Stimulated activated CD4-positive, alpha-beta T cell treated with anti-CD3 and anti-CD28 coated beads, Interleukin-1b, Interleukin-23, amount 100 ng/mL, for 4 hours (primary cell): ENCODE results near the gene MAD1L1.
"Not testable (repeated sequence)": the region's sequence is repeated elsewhere in the genome, so short reads cannot be mapped to it uniquely, and the experiment has no call there.

Source experiments
- DNase-seq, 2 donors: peaks; one replicate each; pipeline ENCODE4 v3.0.0-alpha.2; 2020; ENCODE audit warnings: low read depth in 2 of 2

MAD1L1 gene

DNA sequence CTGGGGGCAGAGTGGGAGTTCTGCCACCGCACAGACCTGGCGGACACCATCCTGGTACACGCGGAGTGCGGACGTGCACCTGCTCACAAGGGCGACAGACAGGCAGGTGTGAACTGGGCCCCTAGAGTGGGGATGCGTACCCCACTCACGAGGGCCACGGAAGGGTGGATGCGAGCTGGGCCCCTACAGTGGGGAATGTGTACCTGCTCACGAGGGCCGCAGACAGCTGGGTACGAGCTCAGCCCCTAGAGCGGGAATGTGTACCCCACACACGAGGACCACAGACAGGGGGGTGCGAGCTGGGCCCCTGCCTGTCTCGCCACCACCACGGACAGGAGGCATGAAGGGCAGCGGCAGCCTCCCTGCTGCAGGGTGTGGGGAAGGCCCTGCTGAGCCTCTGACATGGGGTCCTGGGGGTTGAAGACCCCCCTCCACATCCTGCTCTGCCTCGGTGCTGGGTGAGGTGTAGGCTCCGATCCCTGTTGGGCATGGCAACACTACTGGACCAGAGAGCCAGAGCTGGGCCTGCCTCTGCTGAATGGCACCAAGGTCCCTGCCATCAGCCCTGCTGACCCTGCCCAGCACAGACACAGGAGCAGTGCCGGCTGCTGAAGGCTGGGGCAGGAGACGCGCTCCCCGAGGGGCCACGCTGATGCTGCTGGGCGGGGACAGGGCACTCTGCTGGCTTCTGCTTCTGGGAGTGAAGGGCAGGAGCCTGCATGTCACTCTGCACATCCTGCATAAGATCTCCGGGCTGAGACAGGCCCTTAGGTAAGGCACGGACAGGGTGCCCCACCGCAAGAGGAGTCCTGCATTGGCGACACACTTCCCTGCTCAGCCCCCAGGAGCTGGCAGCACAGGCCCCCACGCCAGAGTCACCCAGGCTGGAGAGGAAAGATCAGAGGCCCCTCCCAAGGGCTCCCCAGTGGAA lies 259.2 kb downstream of the MAD1L1 start:
- DNase-seq: no peak

DNA sequence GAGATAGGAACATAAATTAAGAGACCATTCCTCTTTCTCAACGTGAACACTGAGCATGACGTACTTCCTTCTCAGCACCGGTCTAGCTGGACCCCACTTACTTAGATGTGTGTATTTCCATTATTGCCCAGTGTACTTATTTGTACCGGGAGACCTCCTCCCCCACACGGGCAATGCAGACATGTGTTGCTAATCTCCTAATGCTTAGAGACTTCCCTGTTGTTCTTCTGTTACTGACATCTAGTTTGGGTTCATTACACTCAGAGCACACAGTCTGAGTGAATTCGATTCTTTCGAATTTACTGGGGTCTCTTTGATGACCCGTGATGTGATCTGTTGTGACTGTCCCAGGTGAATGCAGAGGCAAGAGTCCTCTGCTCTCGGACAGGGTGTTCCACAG lies 260.0 kb downstream of the MAD1L1 start:
- DNase-seq: no peak

DNA sequence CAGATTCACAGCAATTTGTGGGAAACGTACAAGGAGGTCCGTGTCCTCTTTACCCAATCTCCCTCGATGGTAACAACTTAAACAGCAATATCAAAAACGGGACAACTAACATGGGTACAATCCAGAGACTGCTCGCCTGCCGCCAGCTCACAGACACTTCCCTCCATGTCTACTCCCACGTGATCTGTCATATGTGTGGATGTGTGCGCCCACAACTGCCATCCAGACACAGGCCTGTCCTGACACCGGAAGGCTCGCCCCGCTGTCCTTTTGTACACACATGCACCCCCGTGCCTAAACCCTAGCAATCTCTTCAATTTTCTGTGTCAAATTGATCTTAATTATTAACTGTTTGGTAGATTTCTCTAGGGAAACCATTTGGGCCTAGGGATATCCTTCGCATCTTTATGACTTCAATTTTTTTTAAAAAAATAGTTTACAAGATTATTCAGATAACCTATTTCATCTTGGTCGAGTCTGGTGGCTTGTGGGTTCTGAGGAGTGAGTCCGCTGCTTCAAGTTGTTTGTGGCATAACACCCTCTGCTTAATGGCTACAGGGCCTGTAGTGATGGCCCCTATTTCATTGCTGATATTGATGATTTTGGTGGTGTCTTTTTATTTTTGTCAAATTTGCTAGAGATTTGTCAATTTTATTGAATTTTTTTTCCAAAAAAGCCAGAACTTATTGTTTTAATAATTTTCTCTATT lies 260.6 kb downstream of the MAD1L1 start:
- no peak for DNase-seq

GRCh38 chr7:1970895-1971294 lies 261.9 kb downstream of the MAD1L1 start:
- DNase-seq: no peak

- DNase-seq: not testable (repeated sequence)
Measured at GRCh38 chr7:1970285-1970660, 262.5 kb downstream of the MAD1L1 start.

- DNase-seq: no peak
Measured at GRCh38 chr7:1969459-1970284, 263.1 kb downstream of the MAD1L1 start.

DNA sequence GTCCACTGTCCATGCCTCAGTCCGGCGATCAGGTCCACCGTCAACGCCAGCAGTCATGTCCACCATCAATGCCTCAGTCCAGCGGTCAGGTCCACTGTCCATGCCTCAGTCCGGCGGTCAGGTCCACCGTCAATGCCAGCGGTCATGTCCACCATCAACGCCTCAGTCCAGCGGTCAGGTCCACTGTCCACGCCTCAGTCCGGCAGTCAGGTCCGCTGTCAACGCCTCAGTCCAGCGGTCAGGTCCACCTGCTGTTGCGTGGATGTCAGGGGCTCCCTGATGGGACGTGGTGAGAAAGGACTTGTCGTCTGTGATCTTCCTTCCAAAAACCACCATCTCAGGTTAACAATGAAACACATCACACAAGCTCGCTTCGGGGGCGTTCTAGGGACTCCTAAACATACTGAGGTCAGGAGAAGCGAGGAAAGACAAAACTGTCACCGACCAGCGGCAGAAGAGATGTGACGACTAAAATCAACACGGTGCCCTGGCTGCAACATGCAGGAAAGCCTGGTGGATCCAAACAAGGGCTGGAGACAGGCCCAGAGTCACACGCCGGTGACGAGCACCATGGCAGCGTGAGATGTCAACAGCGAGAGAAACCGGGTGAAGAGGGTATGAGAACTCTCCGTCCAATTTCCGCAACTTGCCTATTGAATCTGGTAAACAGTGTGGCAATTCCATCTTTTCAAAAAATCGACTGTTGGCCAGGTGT lies 264.2 kb downstream of the MAD1L1 start:
- no peak for DNase-seq

DNA sequence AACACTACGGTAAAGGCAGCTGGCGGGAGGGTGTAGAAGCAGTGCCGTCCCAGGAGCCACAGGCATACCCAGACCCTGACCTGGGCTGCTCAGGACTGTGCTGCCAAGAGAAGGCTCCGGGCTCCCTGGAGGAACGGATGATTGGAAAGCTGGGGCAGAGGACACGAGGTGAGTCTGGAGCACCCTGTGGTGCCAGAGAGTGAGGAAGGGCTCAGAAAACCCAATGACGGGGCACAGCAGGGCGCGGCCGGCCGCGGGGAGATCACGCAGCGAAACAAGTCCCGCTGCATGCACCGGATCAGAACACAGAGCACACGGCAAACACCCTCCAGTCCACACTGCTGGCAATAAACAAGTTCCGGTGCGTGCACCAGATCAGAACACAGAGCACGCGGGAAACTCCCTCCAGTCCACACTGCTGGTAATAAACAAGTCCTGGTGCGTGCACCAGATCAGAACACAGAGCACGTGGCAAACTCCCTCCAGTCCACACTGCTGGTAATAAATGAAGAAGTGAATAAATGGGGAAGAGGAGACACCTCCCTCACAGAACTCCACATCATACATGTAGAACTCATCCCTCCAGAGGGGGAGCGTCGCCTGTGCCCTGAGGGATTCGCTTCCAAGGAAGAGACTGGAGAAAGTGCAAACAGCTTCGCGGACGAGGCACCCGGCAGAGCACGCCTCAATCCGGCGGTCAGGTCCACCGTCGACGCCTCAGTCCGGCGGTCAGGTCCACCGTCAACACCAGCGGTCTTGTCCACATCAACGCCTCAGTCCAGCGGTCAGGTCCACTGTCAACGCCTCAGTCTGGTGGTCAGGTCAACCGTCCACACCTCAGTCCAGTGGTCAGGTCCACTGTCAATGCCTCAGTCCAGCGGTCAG lies 265.0 kb downstream of the MAD1L1 start:
- no peak for DNase-seq

GRCh38 chr7:1966631-1967200 lies 266.0 kb downstream of the MAD1L1 start:
- DNase-seq: no peak

GRCh38 chr7:1965579-1966294 lies 267.0 kb downstream of the MAD1L1 start:
- DNase-seq: no peak

DNA sequence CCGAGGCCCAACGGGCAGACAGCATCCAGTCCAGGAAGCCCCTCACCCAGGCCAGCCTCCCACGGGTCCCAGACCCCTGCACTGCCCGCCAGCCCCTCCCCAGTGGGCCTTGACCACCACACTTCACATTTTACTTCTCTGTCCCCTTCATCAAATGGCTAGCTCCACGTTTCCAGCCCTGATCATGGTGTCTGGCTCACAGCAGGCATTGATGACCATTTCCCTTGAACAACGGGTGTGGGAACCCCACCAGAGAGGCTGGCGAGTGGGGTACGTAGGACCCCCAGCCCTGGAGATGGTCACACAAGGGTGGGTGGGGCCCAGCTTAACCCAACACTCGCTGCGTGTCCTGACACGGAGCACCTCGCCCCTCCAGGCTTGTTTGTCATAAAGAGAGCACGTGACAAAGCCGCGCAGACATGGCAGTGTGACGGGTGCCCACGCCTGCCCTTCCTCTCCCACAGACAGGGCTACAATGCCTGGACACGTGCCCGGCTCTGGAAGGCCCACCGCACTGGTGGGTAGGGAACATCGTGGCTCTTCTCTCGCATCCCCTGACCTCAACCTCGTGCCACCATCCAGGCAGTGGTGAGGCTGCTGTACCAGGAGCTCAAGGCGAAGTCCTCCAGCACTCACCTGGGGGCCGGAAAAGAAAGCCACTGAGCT lies 267.7 kb downstream of the MAD1L1 start:
- no peak for DNase-seq

DNA sequence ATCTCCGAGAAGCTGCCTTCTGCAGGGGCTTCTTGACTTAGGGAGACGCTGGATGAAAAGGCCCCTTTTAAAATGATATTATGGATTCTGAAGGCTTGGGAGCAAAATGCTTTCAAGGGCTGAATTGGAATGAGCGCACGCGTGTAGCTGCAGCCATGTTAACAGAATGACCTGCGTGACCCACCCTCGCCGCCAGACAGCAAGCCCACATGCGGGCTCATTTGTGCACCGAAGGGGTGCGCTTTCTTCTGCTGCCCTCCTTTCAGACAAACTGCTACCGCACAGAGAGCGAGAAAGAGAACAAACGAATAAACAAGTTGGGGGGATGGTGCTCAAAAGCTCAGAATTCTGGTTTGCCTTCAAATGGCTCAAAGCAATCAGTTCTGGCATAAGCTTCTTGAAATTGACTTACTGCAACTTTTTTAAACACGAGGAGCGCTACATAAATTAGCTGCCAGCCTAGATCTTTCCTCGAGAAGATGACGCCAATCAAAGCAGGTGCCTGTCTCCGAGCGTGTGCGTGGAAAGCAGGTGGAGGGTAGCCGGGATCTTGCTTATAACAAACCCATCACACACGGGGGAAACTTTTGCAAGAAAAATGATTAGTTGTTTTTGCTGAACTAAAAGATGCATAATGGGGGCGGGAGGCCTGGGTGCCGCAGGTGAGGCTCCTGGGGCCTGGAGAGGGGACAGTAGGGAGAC lies 268.4 kb downstream of the MAD1L1 start:
- DNase-seq: no peak

DNA sequence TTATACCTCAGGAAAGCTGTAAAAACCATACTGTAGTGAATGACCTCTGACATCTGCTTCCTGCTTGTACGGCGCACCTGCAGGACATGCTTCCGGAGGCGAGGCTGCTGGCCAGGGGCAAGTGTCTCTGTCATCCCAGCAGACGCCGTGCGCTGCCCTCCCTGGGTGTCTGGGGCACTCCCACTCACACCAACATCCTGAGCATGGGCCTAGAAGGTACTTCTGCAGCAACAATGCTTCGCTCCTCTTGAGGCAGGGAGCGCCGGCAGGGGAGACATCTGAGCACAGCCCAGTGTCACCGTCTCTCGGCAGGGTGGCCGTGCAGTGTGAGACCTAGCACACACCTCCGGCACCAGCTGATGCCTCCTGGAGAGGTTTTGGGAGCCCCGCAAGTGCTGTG lies 269.2 kb downstream of the MAD1L1 start:
- DNase-seq: no peak

DNA sequence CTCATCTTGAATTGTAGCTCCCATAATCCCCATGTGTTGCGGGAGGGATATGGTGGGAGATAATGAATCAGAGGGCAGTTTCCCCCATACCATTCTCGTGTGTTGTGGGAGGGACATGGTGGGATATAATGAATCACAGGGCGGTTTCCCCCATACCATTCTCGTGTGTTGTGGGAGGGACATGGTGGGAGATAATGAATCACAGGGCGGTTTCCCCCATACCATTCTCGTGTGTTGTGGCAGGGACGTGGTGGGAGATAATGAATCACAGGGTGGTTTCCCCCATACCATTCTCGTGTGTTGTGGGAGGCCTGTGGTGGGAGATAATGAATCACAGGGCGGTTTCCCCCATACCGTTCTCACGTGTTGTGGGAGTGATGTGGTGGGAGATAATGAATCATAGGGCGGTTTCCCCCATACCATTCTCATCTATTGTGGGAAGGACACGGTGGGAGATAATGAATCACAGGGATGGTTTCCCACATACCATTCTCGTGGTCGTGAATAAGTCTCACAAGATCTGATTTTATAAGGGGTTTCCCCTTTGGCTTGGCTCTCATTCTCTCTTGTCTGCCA lies 271.0 kb downstream of the MAD1L1 start:
- no peak for DNase-seq

GRCh38 chr7:1959305-1959704 lies 273.4 kb downstream of the MAD1L1 start:
- no peak for DNase-seq

DNA sequence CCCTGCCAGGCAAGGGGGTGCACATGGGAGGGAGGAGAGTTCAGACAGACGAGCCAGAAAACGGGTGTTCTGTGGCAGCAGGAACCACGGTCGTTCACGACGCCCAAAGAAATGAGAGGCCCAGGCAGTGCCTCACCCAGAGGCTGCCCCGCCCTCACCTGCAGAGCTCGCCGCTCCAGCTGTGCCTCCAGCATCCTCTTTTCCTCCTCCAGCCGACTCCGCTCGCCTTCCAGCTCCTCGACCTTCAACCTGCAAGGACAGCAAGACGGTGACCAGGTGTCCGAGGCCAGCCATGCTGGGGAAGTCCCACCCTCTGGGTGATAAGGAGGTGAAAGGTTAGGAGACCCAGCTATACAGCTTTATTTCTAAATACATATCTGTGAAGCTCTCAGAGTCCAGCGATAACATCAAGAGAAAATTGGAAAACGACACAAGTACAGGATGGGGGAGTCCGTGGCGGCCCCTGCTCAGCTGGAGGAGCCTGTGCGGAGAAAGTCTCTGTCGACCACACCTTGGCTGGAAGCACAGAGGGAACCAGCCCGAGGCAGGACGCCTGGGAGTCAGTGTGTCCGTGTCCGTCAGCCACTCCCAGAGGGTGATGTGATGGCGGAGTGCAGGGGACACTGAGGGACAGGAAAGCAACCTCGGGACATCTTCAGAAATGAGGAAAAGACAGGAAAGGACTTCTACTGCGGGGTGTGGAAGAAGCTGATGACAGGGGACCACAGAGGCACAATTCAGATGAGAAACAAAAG lies 275.1 kb downstream of the MAD1L1 start:
- DNase-seq: no peak
